EL (cell line): ENCODE measurements around the gene RTEL1.

Experiments used
- DNase-seq: peaks from one replicate; pipeline ENCODE4 v3.0.0-alpha.2; 2016

The RTEL1 gene

GRCh38 chr20:63732118-63733095 lies 74.3 kb downstream of the RTEL1 start:
- DNase-seq = no peak

GRCh38 chr20:63733117-63733516 lies 75.0 kb downstream of the RTEL1 start:
- no peak for DNase-seq

- DNase-seq = no peak
These were observed 75.5 kb downstream of the RTEL1 start for GRCh38 chr20:63733579-63734081.

- no peak for DNase-seq
These were observed 76.2 kb downstream of the RTEL1 start for GRCh38 chr20:63734111-63734945.

GRCh38 chr20:63734946-63735858 lies 77.1 kb downstream of the RTEL1 start:
- no peak for DNase-seq

- no peak for DNase-seq
These were observed 78.0 kb downstream of the RTEL1 start, which contains the start of gene LIME1 for GRCh38 chr20:63735859-63736718. Gene LIME1 (plus strand): TSS chr20:63736664. CDS start chr20:63737550, 886 bp downstream.

GRCh38 chr20:63736893-63737694 lies 79.0 kb downstream of the RTEL1 start:
- DNase-seq = no peak

GRCh38 chr20:63737695-63737944 lies 79.5 kb downstream of the RTEL1 start:
- DNase-seq = no peak

- no peak for DNase-seq
These were observed 80.0 kb downstream of the RTEL1 start for GRCh38 chr20:63737945-63738686.

- DNase-seq = no peak
These were observed 80.6 kb downstream of the RTEL1 start for GRCh38 chr20:63738687-63739129.

GRCh38 chr20:63739130-63740069 lies 81.3 kb downstream of the RTEL1 start, which contains the start of gene SLC2A4RG:
Gene SLC2A4RG (plus strand): TSS chr20:63739776. CDS start chr20:63739913, 137 bp downstream.
- DNase-seq = peak; percentile 80

- peak; percentile 49 for DNase-seq
These were observed 82.0 kb downstream of the RTEL1 start for GRCh38 chr20:63740070-63740626.

GRCh38 chr20:63740627-63741353 lies 82.7 kb downstream of the RTEL1 start:
- DNase-seq = peak; percentile 92

- DNase-seq = no peak
These were observed 83.2 kb downstream of the RTEL1 start for GRCh38 chr20:63741354-63741675.

GRCh38 chr20:63741676-63742380 lies 83.7 kb downstream of the RTEL1 start:
- DNase-seq = no peak

GRCh38 chr20:63742381-63743024 lies 84.4 kb downstream of the RTEL1 start:
- no peak for DNase-seq
